ENCODE measurements around the gene GPR42. TPM values are rescaled to one million over a fixed set of nuclear protein-coding genes. Genes with fewer than 3 reads are reported as not detected.

The GPR42 gene
- total and polyA plus RNA-seq, 4 donors, result 0.21 to 1.5 TPM; not detected in 2

- Histone ChIP-seq H3K9me3 (ENCODE audit: control insufficient read depth in 4 of 4, insufficient read depth in 3 of 4, low read length in 3 of 4) (no peaks in the 10 kb centered on the region), H3K4me3 (no peak overlapping the region), H3K27me3 (ENCODE audit: control insufficient read depth in 3 of 3, insufficient read depth in 3 of 3, low read length in 2 of 3) (no peaks in the 10 kb centered on the region), H3K4me1 (ENCODE audit: control insufficient read depth in 5 of 5, insufficient read depth in 5 of 5, low read length in 5 of 5) (peaks cover 0 to 19% (median 5%) of the 10 kb centered on the region in 5 donors), H3K36me3 (ENCODE audit: control insufficient read depth in 4 of 4, insufficient read depth in 4 of 4, low read length in 4 of 4) (no peaks in the 10 kb centered on the region), H3K27ac (ENCODE audit: low read depth in 1 of 2, low read length in 1 of 2) (no peak overlapping the region), H3K9ac (ENCODE audit: insufficient read depth in 1 of 2, low read length in 2 of 2) (no peak overlapping the region)
- TF ChIP-seq, protein P1, sequence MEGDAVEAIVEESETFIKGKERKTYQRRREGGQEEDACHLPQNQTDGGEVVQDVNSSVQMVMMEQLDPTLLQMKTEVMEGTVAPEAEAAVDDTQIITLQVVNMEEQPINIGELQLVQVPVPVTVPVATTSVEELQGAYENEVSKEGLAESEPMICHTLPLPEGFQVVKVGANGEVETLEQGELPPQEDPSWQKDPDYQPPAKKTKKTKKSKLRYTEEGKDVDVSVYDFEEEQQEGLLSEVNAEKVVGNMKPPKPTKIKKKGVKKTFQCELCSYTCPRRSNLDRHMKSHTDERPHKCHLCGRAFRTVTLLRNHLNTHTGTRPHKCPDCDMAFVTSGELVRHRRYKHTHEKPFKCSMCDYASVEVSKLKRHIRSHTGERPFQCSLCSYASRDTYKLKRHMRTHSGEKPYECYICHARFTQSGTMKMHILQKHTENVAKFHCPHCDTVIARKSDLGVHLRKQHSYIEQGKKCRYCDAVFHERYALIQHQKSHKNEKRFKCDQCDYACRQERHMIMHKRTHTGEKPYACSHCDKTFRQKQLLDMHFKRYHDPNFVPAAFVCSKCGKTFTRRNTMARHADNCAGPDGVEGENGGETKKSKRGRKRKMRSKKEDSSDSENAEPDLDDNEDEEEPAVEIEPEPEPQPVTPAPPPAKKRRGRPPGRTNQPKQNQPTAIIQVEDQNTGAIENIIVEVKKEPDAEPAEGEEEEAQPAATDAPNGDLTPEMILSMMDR (IDR thresholded peaks at IDR 0.05; ENCODE audit: control extremely low read depth, extremely low read depth), result no peak
- no peak for ATAC-seq (ENCODE audit: insufficient read depth, low FRiP score)
- DNase-seq, result no peak
- WGBS, 2 donors, result 49% methylated on average over 5 of the region's 5 CpGs; no CpG with 5 or more reads in 1 of the 2 donors
These were observed 9.9 kb upstream of the GPR42 start for GRCh38 chr19:35360880-35361420.

DNA sequence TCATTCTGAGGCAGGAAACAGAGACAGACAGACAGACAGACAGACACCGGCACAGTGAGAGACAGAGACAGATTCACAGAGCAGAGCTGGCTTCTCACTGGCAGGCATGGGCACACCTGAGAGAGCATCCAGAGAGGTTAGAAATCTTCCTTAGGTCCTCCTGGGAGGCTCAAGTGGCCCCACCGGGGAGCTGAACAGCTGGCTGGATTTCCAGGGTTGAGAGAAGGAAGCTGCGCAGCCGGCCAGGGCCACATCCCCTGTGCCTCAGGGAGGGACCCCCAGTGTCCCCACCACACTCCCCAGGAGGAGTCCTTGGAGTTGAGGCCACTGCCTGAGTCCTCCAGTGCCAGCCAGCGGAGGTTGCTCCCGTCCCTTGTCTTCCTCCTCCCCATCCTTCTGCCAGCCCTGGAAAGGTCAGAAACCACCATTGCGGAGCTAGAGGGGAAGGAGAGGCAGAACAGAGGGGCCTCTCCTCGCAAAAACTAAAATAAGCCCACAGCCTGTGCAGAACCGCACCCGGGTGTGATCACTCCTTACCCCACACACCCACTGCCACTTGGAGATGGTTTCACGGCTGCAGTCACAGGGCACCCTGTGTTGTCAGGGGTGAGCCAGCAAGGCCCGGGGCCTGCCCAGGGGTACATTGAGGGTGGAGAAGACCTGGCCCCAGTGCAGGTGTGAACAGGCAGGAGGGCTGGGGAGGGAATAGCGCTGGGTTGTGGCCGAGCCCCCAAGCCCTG is 8.4 kb upstream of the GPR42 start:
- Histone ChIP-seq H3K4me3 (no peak overlapping the region), H3K4me1 (ENCODE audit: control insufficient read depth in 5 of 5, insufficient read depth in 5 of 5, low read length in 5 of 5) (peaks cover 0 to 10% (median 5%) of the 10 kb centered on the region in 5 donors), H3K9ac (ENCODE audit: insufficient read depth in 1 of 2, low read length in 2 of 2) (no peak overlapping the region), H3K27me3 (ENCODE audit: control insufficient read depth in 3 of 3, insufficient read depth in 3 of 3, low read length in 2 of 3) (peaks cover 0 to 2% (median 0%) of the 10 kb centered on the region in 3 donors), H3K36me3 (ENCODE audit: control insufficient read depth in 4 of 4, insufficient read depth in 4 of 4, low read length in 4 of 4) (no peaks in the 10 kb centered on the region), H3K9me3 (ENCODE audit: control insufficient read depth in 4 of 4, insufficient read depth in 3 of 4, low read length in 3 of 4) (no peaks in the 10 kb centered on the region), H3K27ac (ENCODE audit: low read depth in 1 of 2, low read length in 1 of 2) (no peak overlapping the region)
- ATAC-seq (ENCODE audit: insufficient read depth, low FRiP score) (no peak), DNase-seq (no peak)
- TF ChIP-seq, protein P1 (IDR thresholded peaks at IDR 0.05; ENCODE audit: control extremely low read depth, extremely low read depth), result no peak
- WGBS, 2 donors, result 88% methylated on average over 14 of the region's 14 CpGs; no CpG with 5 or more reads in 1 of the 2 donors

DNA sequence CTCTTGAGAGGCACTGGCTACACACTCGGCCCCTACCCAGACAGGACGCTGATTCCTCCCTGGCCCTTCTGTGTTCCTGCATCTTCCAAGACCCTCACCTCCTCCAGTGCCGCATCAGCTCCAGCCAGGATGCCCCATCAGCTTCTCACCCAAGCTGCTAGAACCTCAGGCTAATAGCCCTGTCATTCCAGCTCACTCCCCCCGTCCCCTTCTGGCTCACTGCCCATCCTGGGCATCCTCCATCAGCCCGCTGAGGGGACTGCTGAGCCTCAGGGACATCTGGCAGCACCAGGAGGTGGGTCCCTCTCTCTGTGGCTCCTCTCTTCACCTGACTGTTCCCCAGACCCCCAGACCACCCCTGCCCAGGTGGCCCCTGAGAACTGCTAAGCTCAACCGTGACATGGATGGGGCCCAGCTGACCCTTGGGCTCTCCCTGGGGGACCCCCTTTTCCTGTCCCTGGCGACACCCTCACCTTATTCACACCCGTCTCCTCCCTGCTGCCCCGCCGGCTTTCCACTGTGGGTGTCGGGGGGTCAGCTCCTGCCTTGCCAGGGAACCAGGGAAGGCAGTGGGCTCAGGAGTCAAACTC is 7.8 kb upstream of the GPR42 start:
- Histone ChIP-seq H3K27me3 (ENCODE audit: control insufficient read depth in 3 of 3, insufficient read depth in 3 of 3, low read length in 2 of 3) (peaks cover 0 to 4% (median 0%) of the 10 kb centered on the region in 3 donors), H3K4me3 (no peak overlapping the region), H3K36me3 (ENCODE audit: control insufficient read depth in 4 of 4, insufficient read depth in 4 of 4, low read length in 4 of 4) (no peaks in the 10 kb centered on the region), H3K4me1 (ENCODE audit: control insufficient read depth in 5 of 5, insufficient read depth in 5 of 5, low read length in 5 of 5) (peaks cover 0 to 4% (median 2%) of the 10 kb centered on the region in 5 donors), H3K27ac (ENCODE audit: low read depth in 1 of 2, low read length in 1 of 2) (no peak overlapping the region), H3K9me3 (ENCODE audit: control insufficient read depth in 4 of 4, insufficient read depth in 3 of 4, low read length in 3 of 4) (no peaks in the 10 kb centered on the region), H3K9ac (ENCODE audit: insufficient read depth in 1 of 2, low read length in 2 of 2) (no peak overlapping the region)
- WGBS, 2 donors, result 88% methylated on average over 10 of the region's 11 CpGs; no CpG with 5 or more reads in 1 of the 2 donors
- no peak for DNase-seq
- TF ChIP-seq, protein P1 (IDR thresholded peaks at IDR 0.05; ENCODE audit: control extremely low read depth, extremely low read depth), result no peak
- ATAC-seq (ENCODE audit: insufficient read depth, low FRiP score), result no peak

All from lung (tissue), 12 donors.